Adipose tissue (tissue), 3 donors: Measurements from ENCODE around the gene RORB. TPM values are rescaled to one million over a fixed set of nuclear protein-coding genes. Genes with fewer than 3 reads are reported as not detected.

Experiments used
- H3K27ac ChIP-seq: one replicate; pipeline ENCODE4 v1.5.1; 2013; ENCODE audit warnings: low read depth, low read length
- WGBS, 3 donors: extraction: QIAGEN DNeasy Blood & Tissue Kit; methylation state at CpG; one replicate each; pipeline ENCODE4 v1.1.7; 2013; 5-methylcytosine and 5-hydroxymethylcytosine counted together
- polyA plus RNA-seq, 3 donors: library from polyadenylated mRNA; stranded (reverse); fragments of 200-250 nt; gene quantifications; one replicate each; pipeline ENCODE4 v1.2.3, GENCODE V29; 2013
- donor health status: healthy with polysubstance abuse.
- donor health status: Bipolar disorder and iron deficiency.
- donor health status: healthy.

RORB gene
- polyA plus RNA-seq = under 1 TPM; 0.09 to 0.92 (median 0.45) TPM

GRCh38 chr9:74496819-74497747 is at the start of gene RORB:
TSS of gene RORB (plus strand) at chr9:74497335. CDS start at chr9:74497977, 642 bp downstream.
- H3K27ac ChIP-seq = no peak within 1 kb of the TSS

DNA sequence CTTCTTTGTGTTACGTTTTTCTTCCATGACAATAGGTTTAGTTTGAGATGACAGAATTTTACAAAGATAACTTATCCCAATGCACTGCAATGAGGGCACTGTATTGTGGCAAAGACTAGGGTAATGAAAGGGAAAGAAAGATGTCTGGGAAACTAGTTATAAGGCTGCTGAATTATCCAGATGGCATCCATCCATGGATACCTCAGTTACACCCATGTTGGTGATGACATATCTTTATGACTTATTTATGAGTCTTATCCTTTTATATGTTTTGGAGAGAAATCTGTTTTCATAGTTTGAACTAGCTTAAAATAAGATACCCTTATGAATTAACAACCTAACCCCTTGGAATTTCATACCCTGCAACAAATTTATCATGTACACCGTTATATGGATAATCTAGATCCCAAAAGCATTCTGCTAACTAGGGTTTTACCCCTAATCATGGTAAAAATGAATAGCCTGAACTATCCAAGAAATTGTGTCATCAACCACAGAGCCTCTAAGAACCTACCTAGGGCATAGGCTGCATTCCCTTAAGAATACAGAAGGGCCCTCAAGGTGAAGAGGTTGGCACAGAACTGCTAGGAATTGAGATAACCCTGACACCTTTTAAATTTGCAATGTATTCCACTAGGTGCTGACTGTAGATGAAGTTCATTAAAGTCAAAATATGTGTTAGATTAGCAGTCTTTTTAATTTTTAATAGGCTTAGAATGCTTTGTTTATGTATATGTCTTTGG is 49.5 kb upstream of the RORB start:
- 56 to 88% (median 87%) methylated on average over 2 of the region's 2 CpGs for WGBS, 3 donors
- H3K27ac ChIP-seq = no peak overlapping the region

More at GRCh38 chr9:74496819-74497747, at the start of gene RORB:
- WGBS, 3 donors = 1% methylated on average over 49 to 50 of the region's 50 CpGs

DNA sequence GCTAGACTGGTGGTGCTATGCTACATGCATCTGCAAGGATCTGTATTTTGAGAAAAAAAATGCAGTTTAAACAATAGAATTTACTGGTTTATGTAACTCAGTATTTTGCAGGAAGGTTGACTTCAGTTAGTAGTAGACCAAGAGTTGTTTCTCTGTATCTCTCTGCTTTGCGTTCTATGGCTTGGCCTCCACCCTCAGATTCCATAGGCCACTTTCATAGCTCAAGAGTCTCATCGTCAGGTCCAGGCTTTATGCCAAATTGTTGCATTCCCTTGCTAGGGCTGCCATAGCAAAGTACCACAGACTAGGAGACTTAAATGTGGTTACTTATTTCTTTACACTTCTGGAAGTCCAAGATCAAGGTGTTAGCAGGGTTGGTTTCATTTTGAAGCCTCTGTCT is 48.1 kb upstream of the RORB start:
- no peak overlapping the region for H3K27ac ChIP-seq
- WGBS, 3 donors = 77 to 90% (median 77%) methylated on average over 2 of the region's 2 CpGs

DNA sequence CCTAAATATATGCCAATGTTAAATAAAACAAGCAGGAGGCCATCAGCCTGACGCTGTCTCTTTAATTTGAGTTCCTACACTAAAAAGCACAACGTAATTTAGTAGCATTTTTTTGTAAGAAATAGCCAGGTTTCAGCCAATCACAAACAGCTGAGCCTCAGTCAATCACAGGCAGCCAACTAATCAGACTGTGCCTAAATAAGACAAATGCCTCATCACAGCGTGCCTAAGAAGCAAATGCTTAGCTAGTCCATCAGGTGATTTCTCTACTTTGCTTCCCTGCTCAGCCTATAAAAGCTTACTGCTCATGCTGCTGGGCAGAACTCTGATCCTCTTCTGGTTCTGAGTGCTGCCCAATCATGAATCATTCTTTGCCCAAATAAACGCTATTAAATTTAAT is 38.3 kb upstream of the RORB start:
- H3K27ac ChIP-seq = no peak overlapping the region
- 59 to 65% (median 62%) methylated on average over 4 of the region's 4 CpGs for WGBS, 3 donors

DNA sequence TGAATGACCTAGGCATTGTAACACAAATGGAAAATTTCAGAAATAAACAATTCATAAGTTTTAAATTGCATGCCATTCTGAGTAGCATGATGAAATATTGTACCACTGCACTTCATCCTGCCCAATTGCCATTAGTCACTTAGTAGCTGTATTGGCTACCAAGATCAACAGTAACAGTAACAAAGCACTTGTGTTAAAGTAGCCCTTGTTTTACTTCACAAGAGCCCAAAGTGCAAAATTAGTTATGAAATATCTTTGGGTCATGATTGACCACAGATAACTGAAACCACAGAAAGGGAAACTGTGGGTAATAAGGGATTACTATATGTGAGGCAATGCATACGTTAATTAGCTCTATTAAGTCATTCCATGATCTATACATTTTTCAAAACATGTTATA is 33.3 kb upstream of the RORB start:
- H3K27ac ChIP-seq = no peak overlapping the region
- 42 to 66% (median 63%) methylated on average over 1 of the region's 1 CpG for WGBS, 3 donors

GRCh38 chr9:74478606-74479005 is 18.5 kb upstream of the RORB start:
- WGBS, 3 donors = 74 to 87% (median 83%) methylated on average over 6 of the region's 6 CpGs
- H3K27ac ChIP-seq = no peak overlapping the region

DNA sequence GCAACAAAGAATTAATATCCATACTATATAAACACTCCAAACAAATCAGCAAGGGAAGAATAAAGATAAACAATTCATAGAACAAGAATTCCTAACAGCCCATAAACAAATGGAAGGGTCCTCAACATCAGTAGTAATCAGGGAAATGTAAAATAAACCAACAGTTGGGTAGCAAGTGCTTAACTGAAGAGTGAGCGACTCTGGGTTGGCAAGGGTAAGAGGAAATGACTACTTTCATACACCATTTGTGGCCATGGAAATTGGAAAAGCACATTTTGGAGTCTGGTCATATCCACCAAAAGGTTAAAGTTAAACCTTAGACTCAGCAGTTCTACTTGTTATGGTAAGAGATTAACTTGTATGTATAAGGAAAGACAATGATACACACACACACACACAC is 17.4 kb upstream of the RORB start:
- WGBS, 3 donors = 78 to 92% (median 88%) methylated on average over 1 of the region's 1 CpG
- no peak overlapping the region for H3K27ac ChIP-seq

DNA sequence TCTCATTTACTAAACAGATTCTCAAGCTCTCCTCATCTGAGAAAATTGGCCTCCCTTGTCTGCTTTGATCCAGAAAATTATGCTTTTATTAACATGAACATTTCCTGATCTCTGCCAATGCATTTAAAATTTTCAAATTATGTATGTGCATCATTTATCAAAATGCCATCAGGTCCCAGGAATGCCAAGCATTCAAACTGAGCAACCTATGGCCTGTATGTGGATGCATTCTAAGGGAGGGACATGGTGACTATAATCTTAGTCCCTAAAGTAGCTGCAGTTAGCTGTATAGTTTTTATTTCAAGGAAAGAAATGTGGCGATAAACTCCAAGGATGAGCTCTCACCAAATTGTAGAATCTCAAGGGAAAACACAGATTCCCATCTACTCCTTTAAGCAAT is 9.7 kb upstream of the RORB start:
- 87 to 95% (median 88%) methylated on average over 1 of the region's 1 CpG for WGBS, 3 donors
- H3K27ac ChIP-seq = no peak overlapping the region

- 13 to 23% (median 23%) methylated on average over 2 of the region's 2 CpGs for WGBS, 3 donors
- H3K27ac ChIP-seq = no peak overlapping the region
Observed at GRCh38 chr9:74493512-74493911, 3.6 kb upstream of the RORB start.

GRCh38 chr9:74494490-74494889 is 2.6 kb upstream of the RORB start:
- 72 to 84% (median 77%) methylated on average over 1 of the region's 1 CpG for WGBS, 3 donors
- no peak overlapping the region for H3K27ac ChIP-seq

- H3K27ac ChIP-seq = no peak overlapping the region
- WGBS, 3 donors = 16 to 21% (median 17%) methylated on average over 6 of the region's 6 CpGs
Observed at GRCh38 chr9:74496406-74496805, 729 bp upstream of the RORB start.

GRCh38 chr9:74497748-74498620 is 849 bp downstream of the RORB start:
- WGBS, 3 donors = 0 to 1% (median 1%) methylated on average over 77 of the region's 77 CpGs

GRCh38 chr9:74498621-74499095 is 1.5 kb downstream of the RORB start:
- no peak overlapping the region for H3K27ac ChIP-seq
- WGBS, 3 donors = 2% methylated on average over 31 to 34 of the region's 34 CpGs

More at GRCh38 chr9:74497748-74498620, 849 bp downstream of the RORB start:
- H3K27ac ChIP-seq = no peak overlapping the region

- no peak overlapping the region for H3K27ac ChIP-seq
- 1 to 2% (median 2%) methylated on average over 19 of the region's 19 CpGs for WGBS, 3 donors
Observed at GRCh38 chr9:74499111-74499601, 2.0 kb downstream of the RORB start.

DNA sequence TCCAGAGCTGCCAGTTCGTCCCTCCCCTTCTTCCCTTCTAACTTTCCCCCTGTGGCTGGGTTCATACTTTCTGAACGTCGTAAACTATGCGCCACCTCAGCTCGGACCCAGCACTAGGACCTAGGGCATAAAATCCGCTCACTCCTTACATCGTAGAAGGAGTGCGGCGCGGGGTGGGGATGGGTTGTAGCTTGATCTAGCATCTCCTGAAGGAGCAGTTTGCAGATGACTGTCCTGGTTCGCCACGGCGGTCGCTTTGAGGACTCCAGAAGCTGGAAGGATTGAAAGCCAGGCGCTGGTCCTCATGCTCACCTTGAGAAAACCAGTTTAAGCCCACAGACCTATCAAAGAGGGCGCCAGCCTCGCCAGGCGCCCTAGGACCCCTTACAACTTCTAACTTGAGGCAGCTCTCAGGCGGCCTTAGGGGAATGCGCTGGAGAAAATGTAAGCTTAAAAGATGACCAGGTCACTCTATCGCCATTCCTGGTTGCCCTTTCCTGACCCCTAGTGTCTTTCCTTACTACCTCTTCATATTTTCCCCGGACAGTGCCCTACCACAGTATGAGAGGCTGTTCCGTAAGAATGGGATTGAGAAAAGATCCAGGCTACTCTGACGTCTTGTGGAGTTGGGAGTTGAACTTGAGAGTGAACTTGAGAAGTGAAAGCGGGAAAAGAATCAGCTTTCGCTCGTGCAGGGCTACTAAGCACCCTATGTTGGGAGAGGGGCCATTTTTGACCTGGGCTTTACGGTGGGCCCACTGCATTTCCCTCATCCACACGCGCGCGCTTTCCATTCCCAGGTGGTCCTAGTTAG is 2.8 kb downstream of the RORB start:
- WGBS, 3 donors = 4 to 8% (median 6%) methylated on average over 32 of the region's 32 CpGs
- no peak overlapping the region for H3K27ac ChIP-seq

GRCh38 chr9:74500584-74500924 is 3.4 kb downstream of the RORB start:
- H3K27ac ChIP-seq = no peak overlapping the region
- 6 to 10% (median 6%) methylated on average over 14 of the region's 14 CpGs for WGBS, 3 donors

- H3K27ac ChIP-seq = no peak overlapping the region
- WGBS, 3 donors = 36 to 61% (median 55%) methylated on average over 2 of the region's 2 CpGs
Observed at GRCh38 chr9:74501570-74501969, 4.4 kb downstream of the RORB start.
